Activated effector memory CD4-positive, alpha-beta T cell treated with Interleukin-2 at 50 U/mL for 16 hours (primary cell): ENCODE measurements around the gene IL6.
"Not testable (repeated sequence)": the region's sequence is repeated elsewhere in the genome, so short reads cannot be mapped to it uniquely, and the experiment has no call there.

ENCODE experiments used
- DNase-seq: peaks from one replicate; pipeline ENCODE4 v3.0.0-alpha.2; 2020

The IL6 gene

GRCh38 chr7:22726907-22727713 lies at the start of gene IL6:
IL6 (plus strand) TSS chr7:22727200; CDS start chr7:22727263, 63 bp downstream.
- no peak for DNase-seq

GRCh38 chr7:22677263-22677662 lies 49.7 kb upstream of the IL6 start:
- DNase-seq = not testable (repeated sequence)

- DNase-seq = no peak
Measured at GRCh38 chr7:22677680-22678079, 49.3 kb upstream of the IL6 start.

GRCh38 chr7:22680482-22680911 lies 46.5 kb upstream of the IL6 start:
- no peak for DNase-seq

GRCh38 chr7:22681312-22681711 lies 45.7 kb upstream of the IL6 start:
- no peak for DNase-seq

- no peak for DNase-seq
Measured at GRCh38 chr7:22681852-22682657, 44.9 kb upstream of the IL6 start.

GRCh38 chr7:22683379-22683778 lies 43.6 kb upstream of the IL6 start:
- DNase-seq = no peak

- DNase-seq = no peak
Measured at GRCh38 chr7:22686620-22687019, 40.4 kb upstream of the IL6 start.

- no peak for DNase-seq
Measured at GRCh38 chr7:22688084-22688483, 38.9 kb upstream of the IL6 start.

- DNase-seq = not testable (repeated sequence)
Measured at GRCh38 chr7:22688934-22689333, 38.1 kb upstream of the IL6 start.

GRCh38 chr7:22694597-22695207 lies 32.3 kb upstream of the IL6 start:
- no peak for DNase-seq

GRCh38 chr7:22695476-22696132 lies 31.4 kb upstream of the IL6 start:
- DNase-seq = no peak

GRCh38 chr7:22696541-22697228 lies 30.3 kb upstream of the IL6 start:
- DNase-seq = no peak

GRCh38 chr7:22697322-22697859 lies 29.6 kb upstream of the IL6 start:
- DNase-seq = no peak

- no peak for DNase-seq
Measured at GRCh38 chr7:22697876-22698606, 29.0 kb upstream of the IL6 start.

GRCh38 chr7:22698767-22699166 lies 28.2 kb upstream of the IL6 start:
- no peak for DNase-seq

- DNase-seq = no peak
Measured at GRCh38 chr7:22700559-22701002, 26.4 kb upstream of the IL6 start.

- no peak for DNase-seq
Measured at GRCh38 chr7:22702516-22702915, 24.5 kb upstream of the IL6 start.

- not testable (repeated sequence) for DNase-seq
Measured at GRCh38 chr7:22703107-22703855, 23.7 kb upstream of the IL6 start.

GRCh38 chr7:22703978-22704610 lies 22.9 kb upstream of the IL6 start:
- not testable (repeated sequence) for DNase-seq
